GM19099 (cell line): ENCODE measurements around the gene TFCP2.

Source experiments
- POLR2A ChIP-seq: IDR thresholded peaks from 3 replicates; pipeline ENCODE4 v1.6.1; 2011; ENCODE audit warnings: low read depth; ENCODE audit not compliant: insufficient read length; ENCODE audit errors: extremely low read depth

Gene TFCP2

GRCh38 chr12:51124504-51124903, 48.4 kb downstream of the TFCP2 start:
- TF ChIP-seq POLR2A = no peak

DNA sequence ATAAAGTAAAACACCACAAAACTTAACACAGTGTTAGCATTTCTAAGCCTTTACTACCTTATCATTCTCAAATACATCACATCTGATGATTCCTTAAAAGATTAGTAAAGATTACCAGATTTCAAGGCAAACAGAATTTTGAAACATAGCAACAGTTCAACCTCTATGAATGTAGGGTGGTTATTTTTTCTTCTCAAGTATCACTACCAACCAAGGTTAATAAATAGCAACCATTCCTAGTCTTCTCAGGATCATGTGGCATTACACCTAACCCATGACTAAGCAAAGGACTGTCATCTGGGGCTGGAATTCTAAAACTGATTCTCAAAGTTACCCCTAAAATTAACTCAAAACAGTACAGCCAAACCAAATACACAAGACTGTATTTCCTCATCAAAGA, 50.1 kb downstream of the TFCP2 start:
- TF ChIP-seq POLR2A = no peak

DNA sequence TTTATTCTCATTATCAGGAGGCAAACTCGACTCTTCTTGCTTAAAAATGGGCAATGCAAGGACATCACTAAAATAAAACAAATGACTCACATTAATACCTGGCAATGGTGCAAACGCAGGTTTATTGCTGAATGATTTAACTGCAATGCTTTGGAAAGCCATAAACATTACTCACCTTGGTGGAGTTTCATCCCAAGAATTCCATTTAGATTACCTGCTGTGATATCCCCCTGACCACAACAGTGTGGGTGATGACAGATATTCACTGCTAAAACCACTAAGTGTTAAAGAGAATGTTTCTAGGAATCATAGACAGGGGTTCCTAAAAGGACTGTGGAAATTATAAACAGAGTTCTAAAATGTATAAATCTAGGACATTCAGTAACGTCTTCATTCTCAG, 54.2 kb downstream of the TFCP2 start:
- no peak for TF ChIP-seq POLR2A

DNA sequence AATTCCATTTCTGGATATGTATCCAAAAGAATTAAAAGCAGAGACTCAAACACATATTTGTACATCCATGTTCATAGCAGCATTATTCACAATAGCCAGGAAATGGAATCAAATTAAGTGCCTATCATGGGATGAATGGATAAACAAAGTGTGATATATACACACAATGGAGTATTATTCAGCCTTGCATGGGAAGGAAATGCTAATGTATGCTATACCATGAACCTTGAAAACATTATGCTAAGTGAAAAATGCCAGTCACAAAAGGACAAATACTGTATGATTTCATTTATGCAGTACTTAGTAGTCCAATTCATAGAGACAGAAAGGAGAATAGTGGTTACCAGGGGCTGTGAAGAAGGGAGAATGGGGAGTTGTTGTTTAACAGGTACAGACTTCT, 57.4 kb downstream of the TFCP2 start:
- no peak for TF ChIP-seq POLR2A

GRCh38 chr12:51108136-51108535, 64.8 kb downstream of the TFCP2 start:
- TF ChIP-seq POLR2A = no peak

DNA sequence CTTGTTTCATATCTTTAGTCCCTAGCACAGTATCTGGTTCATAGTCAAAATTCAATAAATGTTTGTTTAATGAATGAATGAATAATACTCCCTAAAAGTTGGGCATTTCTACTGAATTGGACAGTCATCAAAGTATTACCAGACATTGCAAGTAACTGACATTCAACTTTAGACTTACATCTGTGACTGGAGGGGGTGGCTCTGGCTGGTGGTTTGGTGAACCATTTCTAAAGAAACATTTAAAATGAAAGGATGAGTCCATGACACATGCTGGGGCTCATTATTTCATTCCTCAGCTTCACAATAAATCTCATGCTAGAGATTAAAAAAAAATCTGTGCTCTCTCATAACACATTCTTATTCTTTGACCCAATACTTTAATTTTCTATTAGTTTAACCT, 69.0 kb downstream of the TFCP2 start:
- no peak for TF ChIP-seq POLR2A

- TF ChIP-seq POLR2A = no peak
These were observed 74.3 kb downstream of the TFCP2 start for GRCh38 chr12:51098611-51099010.

- TF ChIP-seq POLR2A = no peak
These were observed 82.2 kb downstream of the TFCP2 start for GRCh38 chr12:51090705-51091229.

- no peak for TF ChIP-seq POLR2A
These were observed 85.1 kb downstream of the TFCP2 start for GRCh38 chr12:51087818-51088217.

GRCh38 chr12:51086933-51087332, 86.0 kb downstream of the TFCP2 start:
- TF ChIP-seq POLR2A = no peak

DNA sequence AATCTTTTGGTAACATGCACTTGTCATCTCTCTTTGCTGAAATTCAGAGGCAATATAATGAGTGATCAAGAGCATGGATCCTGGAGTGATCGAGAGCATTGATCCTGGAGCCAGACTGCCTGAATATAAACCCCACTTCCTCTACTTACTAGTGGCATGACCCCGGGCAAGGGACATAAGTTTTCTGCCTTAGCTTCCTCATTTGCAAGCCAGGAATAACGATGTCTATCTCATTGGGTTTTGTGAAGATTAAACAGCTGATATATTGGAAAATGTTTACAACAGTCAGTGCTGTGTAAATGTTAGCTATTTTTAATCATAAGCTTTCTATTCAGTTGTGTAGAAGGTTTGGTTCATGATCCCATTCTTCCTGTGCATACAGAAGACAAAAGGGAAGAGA, 87.2 kb downstream of the TFCP2 start:
- no peak for TF ChIP-seq POLR2A

DNA sequence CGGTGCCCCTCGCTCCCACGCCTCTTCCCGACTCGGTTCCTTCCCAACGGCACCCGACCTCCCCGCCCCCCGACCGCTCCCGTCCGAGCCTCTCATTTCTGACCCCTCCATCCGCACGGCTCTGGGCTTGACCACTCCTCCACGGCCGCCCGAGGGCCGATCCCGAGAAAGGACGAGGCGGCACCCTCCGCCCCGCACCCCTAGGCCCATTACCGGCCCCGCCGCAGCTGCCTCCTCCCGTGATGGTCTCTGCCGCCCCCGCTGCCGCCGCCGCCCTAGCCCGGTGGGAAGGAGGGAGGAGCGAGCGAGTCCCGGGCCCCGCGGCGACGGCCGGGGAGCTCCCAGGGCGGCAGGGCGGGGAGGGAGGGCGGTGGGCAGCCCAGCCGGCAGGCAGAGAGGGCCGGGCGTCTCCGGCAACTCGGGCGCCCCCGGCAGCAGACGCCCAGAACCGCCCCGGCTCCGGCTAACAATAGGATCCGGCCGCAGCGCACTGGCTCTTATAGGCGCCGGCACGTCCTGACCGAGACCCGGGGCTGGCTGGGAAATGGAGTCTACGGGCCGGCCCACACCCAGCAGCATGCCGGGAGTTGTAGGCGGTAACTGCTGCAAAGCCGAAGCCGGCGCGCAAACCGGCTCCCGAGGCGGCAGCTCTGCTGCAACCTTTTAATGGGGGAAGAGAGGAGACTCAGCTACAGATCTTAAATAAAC, 89.7 kb downstream of the TFCP2 start, which contains the start of gene CSRNP2:
Gene CSRNP2 (minus strand): TSS at position 471 of the 708 bp plus-strand sequence. CDS start 7,035 bp downstream, outside the sequence.
- TF ChIP-seq POLR2A = peak; percentile 100

GRCh38 chr12:51082561-51083125, 90.3 kb downstream of the TFCP2 start:
- no peak for TF ChIP-seq POLR2A

DNA sequence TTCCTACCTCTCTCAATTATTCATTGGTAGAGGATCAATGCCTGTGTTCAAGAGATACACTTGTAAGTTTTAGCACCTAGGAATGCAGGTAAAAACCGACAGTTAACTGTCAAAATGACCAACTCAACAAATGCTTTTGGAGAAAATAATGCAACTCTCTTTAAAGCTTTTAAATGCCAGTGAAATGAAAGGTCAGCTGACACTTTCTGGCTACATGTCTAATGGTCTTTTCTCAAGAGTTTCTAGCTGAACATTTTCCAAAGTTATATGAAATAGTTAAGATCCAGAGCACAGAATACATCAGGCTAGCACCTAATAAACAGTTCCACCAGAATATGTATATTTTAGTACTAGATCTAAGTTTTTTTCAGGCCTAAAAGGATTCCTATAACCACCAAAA, 91.5 kb downstream of the TFCP2 start:
- TF ChIP-seq POLR2A = no peak

GRCh38 chr12:51080136-51080535, 92.8 kb downstream of the TFCP2 start:
- no peak for TF ChIP-seq POLR2A

GRCh38 chr12:51077930-51078329, 95.0 kb downstream of the TFCP2 start:
- TF ChIP-seq POLR2A = no peak
